ENCODE measurements around the gene IGSF21.

- no peak for TF ChIP-seq CTCF (IDR thresholded peaks at IDR 0.05; ENCODE audit: insufficient read depth, low read length)
- no peak for TF ChIP-seq SPI1 (IDR thresholded peaks at IDR 0.05; ENCODE audit: borderline replicate concordance, low read depth)
- no peak for TF ChIP-seq REST (IDR thresholded peaks at IDR 0.05; ENCODE audit: insufficient replicate concordance, low read depth)
- no peak for TF ChIP-seq GABPA (IDR thresholded peaks at IDR 0.05; ENCODE audit: low read depth)
- no peak for TF ChIP-seq POLR2AphosphoS5 (IDR thresholded peaks at IDR 0.05; ENCODE audit: low read depth)
These were observed 150.2 kb downstream of the IGSF21 start for GRCh38 chr1:18257778-18258177.
